GM19035 (cell line): ENCODE measurements around the gene PXT1.
"Not testable (repeated sequence)": the region's sequence is repeated elsewhere in the genome, so short reads cannot be mapped to it uniquely, and the experiment has no call there.

Experiments
- ATAC-seq: cut with Tn5 transposase; IDR thresholded peaks from one replicate; pipeline ENCODE4 v1.9.1; 2021; ENCODE audit not compliant: unreplicated experiment

The PXT1 gene

GRCh38 chr6:36370638-36371037 lies 72.0 kb downstream of the PXT1 start:
- no peak for ATAC-seq

GRCh38 chr6:36368921-36369865 lies 73.5 kb downstream of the PXT1 start:
- no peak for ATAC-seq

GRCh38 chr6:36368421-36368820 lies 74.2 kb downstream of the PXT1 start:
- ATAC-seq, result no peak

- no peak for ATAC-seq
These were observed 74.9 kb downstream of the PXT1 start for GRCh38 chr6:36367743-36368142.

- no peak for ATAC-seq
These were observed 77.8 kb downstream of the PXT1 start for GRCh38 chr6:36364669-36365479.

GRCh38 chr6:36364061-36364635 lies 78.5 kb downstream of the PXT1 start:
- ATAC-seq, result not testable (repeated sequence)

- not testable (repeated sequence) for ATAC-seq
These were observed 79.3 kb downstream of the PXT1 start for GRCh38 chr6:36363371-36363752.

GRCh38 chr6:36362551-36363370 lies 79.9 kb downstream of the PXT1 start:
- no peak for ATAC-seq

- no peak for ATAC-seq
These were observed 81.6 kb downstream of the PXT1 start for GRCh38 chr6:36361071-36361470.

- peak; percentile 45 for ATAC-seq
These were observed 82.2 kb downstream of the PXT1 start for GRCh38 chr6:36360241-36361054.

- no peak for ATAC-seq
These were observed 84.3 kb downstream of the PXT1 start for GRCh38 chr6:36358226-36358915.

GRCh38 chr6:36357872-36358225 lies 84.8 kb downstream of the PXT1 start:
- ATAC-seq, result no peak

GRCh38 chr6:36355819-36356218 lies 86.8 kb downstream of the PXT1 start:
- ATAC-seq, result no peak

GRCh38 chr6:36353411-36353915 lies 89.2 kb downstream of the PXT1 start:
- no peak for ATAC-seq

- no peak for ATAC-seq
These were observed 90.0 kb downstream of the PXT1 start for GRCh38 chr6:36352477-36353157.

GRCh38 chr6:36350681-36351571 lies 91.7 kb downstream of the PXT1 start:
- ATAC-seq, result no peak

GRCh38 chr6:36350082-36350481 lies 92.6 kb downstream of the PXT1 start:
- ATAC-seq, result no peak

- no peak for ATAC-seq
These were observed 93.4 kb downstream of the PXT1 start for GRCh38 chr6:36349240-36349639.
